HEK293T (cell line): ENCODE results near the gene PLEKHG4B.

ENCODE experiments used
- ELF4 ChIP-seq: fragments of 450-650 bp; IDR thresholded peaks from 2 replicates; pipeline ENCODE4 v1.6.1; 2017; ENCODE audit warnings: antibody characterized with exemption
- FOXM1 ChIP-seq: fragments of 450-650 bp; IDR thresholded peaks from 2 replicates; pipeline ENCODE4 v1.6.1; 2017; ENCODE audit warnings: mild to moderate bottlenecking, borderline replicate concordance
- SP1 ChIP-seq: fragments of 450-650 bp; IDR thresholded peaks from 2 replicates; pipeline ENCODE4 v1.6.1; 2017
- SUZ12 ChIP-seq: fragments of 450-650 bp; IDR thresholded peaks from 2 replicates; pipeline ENCODE4 v1.6.1; 2016; ENCODE audit warnings: mild to moderate bottlenecking

GRCh38 chr5:201672-202071 is 109.7 kb downstream of the PLEKHG4B start:
- TF ChIP-seq SUZ12 (no peak), FOXM1 (no peak), SP1 (no peak), ELF4 (no peak)
